ENCODE data around the gene CACNA1E.

CACNA1E gene

DNA sequence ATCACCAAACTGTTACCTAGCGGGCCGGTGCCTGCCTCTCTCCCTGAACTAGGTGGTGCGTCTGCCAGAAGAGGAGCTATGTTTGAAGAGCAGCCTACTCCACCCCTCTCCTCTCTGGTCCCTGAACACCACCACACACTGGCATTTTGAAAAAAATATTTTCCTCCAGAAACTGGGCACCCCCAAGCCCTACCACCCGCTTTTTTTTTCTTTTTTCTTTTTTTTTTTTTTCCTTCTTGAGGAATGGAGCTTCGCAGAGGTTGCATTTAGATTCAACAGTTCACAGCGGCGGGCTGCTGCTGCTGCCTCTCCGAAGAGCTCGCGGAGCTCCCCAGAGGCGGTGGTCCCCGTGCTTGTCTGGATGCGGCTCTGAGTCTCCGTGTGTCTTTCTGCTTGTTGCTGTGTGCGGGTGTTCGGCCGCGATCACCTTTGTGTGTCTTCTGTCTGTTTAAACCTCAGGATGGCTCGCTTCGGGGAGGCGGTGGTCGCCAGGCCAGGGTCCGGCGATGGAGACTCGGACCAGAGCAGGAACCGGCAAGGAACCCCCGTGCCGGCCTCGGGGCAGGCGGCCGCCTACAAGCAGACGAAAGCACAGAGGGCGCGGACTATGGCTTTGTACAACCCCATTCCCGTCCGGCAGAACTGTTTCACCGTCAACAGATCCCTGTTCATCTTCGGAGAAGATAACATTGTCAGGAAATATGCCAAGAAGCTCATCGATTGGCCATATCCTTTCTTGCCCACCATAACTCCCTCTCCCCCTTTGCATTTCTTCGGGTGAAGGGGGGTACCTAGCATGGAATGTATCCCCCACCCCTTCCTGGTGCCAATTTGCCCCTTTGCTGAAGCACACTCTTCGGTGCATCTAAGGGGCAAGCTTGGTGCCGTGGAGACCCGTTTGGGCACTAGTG is at the start of gene CACNA1E:
Gene CACNA1E, plus strand, starts transcription at position 233 of the 911 bp plus-strand sequence. Its CDS starts 228 bp downstream, at position 461.
- no peak for DNase-seq

DNA sequence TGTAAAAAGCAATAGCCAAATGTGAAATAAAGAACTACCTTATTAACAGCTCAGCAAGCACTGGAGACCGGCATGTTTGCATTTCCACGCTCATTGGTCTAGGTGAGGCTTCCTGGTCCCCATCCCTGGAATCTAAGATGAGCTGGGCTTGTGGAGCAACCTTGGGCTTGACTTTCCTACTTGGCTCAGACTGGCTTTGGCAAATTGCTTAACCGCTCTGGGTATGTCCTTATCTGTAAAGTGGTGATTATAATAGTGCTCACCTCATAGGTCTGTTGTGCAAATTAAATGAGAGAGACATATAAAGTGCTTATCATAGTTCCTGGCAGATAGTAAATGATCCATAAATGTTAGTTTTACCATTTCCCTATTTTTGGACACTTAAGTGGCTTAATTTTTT is 49.4 kb upstream of the CACNA1E start:
- DNase-seq = no peak

DNA sequence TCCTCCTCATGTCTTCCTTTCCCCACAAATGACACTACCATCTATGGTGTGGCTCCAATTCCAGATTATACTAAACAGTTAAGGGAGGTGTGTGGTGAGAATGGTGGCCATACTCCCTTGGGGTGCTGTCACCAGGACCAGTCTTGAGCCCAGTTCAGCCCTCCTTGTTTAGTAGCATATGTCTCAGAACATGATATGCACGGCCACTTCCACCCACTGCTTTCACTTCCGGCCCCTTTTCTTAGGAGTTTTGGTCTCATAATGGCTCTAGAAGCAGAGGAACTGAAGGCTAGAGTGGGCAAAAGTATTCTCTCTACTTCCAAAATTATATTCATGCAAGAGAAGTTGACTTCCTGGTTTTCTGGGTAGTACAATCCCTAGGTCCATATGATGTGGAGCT is 45.3 kb upstream of the CACNA1E start:
- no peak for DNase-seq

DNA sequence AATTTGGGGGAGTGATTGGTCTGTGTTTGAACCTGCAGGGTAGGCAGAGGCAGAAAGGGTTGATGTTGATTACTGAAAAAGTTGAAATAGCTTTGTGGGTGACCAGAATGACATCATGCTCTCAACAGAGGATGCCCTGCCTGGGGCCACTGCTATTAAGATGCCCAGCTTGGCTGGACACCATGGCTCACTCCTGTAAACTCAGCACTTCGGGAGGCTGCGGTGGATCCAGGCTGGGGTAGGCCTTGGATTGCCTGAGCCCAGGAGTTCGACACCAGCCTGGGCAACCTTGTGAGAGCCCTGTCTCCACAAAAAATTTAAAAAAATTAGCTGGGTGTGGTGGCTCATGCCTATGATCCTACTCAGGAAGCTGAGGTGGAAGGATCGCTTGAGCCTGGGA is 42.8 kb upstream of the CACNA1E start:
- no peak for DNase-seq

DNA sequence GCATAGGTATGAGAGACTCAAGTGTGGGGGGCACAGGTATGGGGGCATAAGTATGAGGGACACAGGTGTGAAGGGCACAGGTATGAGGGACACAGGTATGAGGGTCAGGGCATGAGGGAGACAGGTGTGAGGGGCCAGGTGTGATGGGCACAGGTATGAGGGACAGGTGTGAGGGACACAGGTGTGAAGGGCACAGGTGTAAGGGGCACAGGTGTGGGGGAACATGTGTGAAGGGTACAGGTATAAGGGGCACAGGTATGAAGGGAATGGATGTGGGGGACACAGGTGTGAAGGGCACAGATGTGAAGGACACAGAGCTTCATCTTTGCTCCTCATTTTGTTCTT is 41.2 kb upstream of the CACNA1E start:
- no peak for DNase-seq

DNA sequence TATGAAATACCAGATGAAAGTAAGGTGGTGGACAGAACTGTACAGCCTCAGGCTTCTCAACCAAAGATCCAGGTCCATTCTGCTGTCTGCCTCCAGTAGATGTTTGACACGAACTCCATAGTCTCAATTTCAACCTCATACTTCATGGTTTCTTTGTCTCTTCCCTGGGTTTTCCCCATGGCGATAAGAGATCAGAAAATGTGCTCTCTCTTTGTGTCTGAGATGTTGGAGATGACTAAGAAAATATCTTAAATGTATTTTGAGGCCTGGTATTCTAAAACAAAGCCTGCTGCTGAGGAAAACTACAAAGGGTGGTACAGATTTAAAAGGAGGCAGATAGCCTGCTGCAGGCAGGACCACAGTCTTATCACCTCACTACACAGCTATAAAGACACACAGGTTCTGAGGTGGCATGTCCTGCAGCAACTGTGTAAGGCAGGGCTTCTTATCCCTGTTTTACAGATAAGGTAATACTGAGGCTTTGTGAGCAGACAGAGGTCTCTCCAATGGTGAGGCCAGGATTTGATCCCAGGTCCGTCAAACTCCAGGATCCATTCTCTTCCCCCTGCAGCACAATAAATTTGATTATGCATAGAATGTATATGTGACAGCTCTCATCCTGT is 40.0 kb upstream of the CACNA1E start:
- DNase-seq = no peak

DNA sequence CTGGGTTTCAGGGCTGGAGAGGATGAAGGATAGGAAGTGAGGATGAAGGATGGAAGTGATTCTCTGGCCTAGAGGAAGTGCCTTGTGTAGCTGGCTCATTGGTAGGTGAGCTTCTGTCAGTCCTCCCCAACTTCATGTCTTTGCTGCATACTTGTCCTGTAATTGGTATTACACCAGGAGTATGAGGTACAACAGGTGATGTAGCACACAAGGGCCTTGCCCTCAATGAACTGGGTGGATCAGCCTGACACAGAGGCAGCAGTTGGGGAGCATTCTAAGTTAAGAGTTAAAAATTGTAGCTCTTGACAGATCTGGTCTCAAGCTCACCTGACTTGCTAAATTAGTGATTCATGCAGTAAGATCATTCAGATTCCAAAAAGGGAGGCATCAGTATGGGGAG is 37.9 kb upstream of the CACNA1E start:
- no peak for DNase-seq

DNA sequence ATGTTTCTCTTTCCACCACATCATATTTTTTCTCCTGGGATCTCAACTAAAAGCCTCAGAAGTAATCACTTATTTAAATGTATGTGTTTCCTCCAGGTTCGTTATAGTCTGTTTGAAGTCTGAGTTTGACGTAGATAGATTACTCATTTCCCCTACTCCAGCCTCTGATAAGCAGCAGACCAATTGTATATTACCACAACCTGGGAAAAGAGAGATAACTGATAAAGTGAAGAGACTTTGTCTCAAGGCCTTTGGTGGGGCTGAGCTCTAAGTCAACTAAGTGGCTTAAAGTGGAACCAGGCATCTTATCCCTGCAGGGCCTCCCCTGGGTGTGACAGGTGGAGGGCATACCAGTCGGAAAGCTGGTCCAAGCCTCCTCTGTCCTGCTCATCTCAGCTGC is 34.9 kb upstream of the CACNA1E start:
- no peak for DNase-seq

DNA sequence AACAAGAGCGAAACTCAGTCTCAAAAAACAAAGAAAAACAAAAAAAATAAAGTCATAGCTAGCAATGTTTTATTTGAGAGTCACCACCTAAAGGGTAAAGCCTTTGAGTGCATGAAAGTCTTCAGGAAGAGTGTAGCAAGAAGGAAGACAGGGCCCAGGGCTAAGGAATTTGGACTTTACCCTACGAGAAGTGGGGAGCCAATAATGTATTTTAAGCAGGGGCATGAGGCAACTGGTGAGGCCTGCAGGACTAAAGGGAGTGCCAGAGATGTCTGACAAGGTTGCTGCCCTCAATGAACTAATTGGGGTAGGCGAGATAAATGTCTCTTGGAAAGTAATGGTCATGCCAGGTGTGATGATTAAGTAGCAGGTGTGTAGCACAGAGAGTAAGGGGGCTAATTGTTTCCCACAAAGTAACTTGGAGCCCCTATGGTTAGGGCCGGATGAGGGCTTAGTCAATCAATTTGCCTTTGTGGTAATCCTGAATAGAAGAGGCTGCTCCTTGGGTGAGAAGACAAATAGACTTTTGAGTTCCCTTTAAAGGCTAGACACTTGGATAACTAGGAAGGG is 31.6 kb upstream of the CACNA1E start:
- peak; percentile 95 for DNase-seq

DNA sequence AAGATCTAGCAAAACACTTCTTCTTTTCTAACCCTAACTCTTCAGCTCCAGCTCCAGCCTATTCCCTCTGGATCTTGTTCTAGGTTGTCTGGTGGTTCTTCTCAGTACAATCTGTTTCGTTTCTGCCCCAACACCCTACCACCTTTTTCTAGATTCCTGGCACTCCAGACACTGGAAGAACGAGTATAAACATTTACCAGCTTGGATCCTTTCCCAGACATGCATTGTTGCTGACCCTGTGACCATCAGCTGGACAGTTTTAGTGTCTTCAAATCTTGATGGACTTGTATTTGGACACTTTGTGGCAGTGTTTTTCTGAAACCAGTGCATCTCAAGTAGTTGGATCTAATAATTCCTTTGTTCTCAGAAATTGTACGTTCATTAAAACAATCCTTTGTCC is 30.6 kb upstream of the CACNA1E start:
- peak; percentile 2 for DNase-seq

DNA sequence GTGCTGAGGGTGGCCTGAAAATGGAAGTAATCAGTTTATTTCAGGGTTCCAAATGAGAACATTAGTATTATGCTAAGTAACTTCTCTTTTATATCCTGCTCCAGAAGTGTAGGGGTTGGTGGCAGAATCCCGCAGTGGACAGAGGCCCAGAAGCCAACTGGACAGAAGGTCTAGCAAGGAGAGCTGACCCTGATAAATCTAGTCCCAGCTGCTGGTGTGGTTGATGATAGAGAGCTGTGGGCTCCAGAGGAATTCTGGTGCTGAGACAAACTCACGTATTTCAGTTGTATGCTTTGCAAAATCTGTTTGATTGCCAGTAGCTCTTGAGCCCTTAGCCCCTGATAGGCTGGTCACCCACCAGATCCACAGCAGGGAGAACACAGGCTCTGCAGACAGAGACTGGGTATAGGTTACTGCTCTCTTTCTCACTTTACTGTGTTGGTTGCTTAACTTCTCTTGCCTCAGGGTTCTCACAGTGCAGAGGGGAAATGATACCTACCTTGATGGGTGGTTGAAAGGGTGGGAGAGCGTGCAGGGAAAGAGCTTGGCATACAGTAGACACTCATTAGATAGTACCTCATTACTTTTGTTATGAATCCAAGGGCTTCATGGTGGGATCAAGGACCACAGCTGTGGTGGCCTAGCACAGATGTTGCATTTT is 29.6 kb upstream of the CACNA1E start:
- DNase-seq = no peak

DNA sequence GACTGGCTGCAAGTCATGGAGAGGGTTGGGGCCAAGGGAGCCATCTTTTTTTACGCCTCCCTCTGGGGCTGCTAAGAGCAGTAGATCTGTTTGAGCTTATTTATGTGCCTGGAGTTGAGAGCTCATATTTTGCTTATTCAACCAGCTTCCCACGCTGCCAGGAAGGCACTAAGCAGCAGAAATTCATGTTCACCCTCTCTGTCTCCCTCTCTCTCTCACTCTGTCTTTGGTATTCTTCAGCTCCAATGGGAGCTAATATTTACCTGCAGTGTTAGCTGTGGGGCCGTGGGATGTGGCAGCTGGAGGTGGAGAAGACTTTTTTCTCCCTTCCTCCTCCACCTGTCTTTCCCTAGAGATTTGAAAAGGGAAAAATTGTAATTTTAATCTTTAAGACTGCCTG is 26.8 kb upstream of the CACNA1E start:
- no peak for DNase-seq

DNA sequence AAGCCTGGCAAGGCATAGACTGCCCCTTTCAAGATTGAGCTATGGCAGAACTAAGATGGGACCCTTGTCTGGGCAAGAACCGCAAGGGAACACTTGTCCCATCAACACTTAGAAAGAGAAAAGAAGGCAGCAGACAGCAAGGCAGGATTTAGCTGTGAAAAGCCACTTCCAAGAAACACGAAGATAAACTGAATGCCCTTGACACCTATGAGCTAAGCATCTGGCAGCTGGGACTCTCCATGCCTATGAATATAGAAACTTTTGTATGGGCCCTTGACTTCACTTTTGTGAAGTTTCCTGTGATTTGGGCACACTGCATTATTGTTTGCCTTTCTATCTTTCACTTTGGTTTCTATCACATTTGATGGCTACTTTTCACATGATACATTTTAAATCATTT is 24.9 kb upstream of the CACNA1E start:
- DNase-seq = no peak

DNA sequence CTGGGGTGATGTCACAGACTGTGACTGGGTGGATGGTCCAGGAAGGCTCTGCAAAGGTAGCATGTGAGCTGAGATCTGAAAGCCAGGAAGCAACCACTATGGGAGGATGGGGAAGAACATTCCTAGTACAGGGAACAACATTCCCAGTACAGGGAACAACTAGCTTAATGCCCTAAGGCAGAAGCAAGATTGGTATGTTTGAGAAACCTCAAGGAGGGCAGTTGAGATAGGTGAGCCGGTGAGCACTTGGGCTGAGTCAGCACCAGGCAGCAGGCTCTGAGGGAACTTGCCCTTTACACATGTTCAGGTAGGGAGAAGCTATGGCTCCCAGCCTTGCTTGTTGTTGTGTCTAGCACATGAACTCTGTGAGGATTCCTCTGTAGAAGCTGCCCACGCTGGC is 24.2 kb upstream of the CACNA1E start:
- no peak for DNase-seq

DNA sequence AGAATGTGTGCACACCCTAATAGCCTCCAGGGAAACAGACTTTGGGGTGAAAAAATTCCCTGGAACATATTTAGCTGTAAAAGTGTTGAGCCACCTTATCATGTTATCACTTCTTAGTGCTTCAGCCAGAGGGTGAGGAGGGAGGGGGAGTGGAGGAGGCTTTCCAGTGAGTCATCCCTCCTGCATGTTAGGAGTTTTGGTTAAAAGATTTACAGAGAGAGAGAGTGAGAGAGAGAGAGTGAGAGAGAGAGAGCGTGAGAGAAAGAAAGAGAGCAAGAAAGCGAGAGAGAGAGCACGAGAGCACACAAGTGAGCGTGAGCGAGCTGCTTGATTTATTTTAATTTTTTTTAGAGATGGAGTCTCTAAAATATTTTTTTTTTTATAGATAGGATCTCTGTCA is 13.5 kb upstream of the CACNA1E start:
- no peak for DNase-seq

DNA sequence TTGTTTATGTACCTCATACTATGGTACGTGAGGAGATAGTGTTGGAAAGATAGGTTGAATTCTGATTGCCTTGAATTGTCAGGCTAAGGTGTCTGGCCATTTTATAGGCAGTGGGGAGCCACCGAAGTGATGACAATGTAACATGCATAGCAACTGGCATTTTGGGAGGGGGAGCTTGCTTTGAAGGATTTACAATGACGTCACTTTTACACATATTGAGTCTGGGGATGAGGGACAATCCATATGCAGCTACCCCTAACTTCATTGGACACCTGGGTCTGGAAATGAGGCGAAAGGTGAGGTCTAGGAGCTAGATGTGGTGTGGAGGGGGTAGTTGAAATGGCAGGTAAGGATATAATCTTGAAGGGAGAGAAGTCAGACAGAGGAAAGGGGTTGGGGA is 7.7 kb upstream of the CACNA1E start:
- no peak for DNase-seq

DNA sequence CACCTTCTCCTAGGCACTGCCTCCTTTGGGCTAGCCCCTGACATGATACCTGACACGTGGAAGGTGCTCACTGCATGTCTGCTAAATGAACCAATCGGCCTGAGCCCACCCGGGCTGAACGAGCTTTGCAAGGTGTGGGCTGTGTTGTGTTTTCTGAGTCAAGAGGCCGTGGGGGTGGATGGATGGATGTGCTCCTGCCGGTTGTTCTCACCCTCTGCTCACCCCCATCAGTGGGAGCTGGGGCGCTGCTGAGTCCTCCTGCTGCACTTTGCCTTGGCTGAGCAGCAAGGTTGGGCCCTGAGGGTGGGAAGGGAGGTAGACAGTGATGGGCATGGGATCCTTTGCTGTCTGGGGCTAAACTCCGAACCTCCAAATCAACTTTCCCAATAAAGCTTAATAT is 6.7 kb upstream of the CACNA1E start:
- no peak for DNase-seq

DNA sequence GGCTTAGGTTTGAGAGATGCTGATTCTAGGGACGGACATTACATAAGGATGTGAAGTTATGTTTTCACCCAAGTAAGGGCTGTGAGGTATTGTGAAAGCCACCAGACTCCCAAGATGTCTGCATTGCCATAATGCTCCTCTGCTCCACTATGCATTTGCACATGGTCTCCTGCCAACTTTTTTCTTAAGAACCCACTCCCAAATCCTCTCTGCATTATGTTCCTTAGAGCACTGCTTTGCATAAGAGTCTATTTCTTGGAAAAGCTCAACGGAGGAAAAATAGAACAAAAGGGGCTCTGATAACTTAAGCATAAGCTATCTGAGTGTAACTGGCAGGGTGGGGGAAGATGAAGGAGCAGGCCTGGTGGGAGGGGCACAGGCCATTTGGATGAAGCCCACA is 5.0 kb upstream of the CACNA1E start:
- DNase-seq = no peak

DNA sequence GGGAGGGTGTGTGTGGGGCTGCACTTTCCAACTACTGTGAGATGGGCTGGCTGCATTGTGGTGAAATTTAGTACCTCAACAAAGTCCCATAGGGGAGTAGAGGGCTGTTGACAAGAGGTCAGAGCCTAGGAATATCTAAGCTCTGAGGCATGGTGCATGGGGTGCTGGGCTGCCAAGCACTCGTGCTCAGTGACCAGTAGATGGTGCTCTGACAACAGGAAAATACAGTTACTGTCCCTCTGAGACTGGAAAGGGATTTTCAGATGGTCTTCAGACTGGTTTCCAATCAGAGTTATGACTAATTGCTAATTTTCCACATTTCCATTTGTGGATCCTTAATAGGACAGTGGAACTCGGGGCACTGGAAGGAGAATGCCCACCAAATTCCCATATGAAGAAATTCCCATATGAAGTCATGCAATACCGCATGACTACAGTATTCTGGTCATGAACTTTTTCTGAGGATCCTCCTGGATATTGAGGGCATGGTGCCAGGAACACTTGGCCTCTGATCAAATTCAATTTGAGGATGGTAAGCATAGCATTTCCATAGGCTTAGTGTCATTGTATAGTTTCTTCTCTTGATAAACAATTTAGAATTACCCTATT is 4.1 kb upstream of the CACNA1E start:
- DNase-seq = peak; percentile 82

DNA sequence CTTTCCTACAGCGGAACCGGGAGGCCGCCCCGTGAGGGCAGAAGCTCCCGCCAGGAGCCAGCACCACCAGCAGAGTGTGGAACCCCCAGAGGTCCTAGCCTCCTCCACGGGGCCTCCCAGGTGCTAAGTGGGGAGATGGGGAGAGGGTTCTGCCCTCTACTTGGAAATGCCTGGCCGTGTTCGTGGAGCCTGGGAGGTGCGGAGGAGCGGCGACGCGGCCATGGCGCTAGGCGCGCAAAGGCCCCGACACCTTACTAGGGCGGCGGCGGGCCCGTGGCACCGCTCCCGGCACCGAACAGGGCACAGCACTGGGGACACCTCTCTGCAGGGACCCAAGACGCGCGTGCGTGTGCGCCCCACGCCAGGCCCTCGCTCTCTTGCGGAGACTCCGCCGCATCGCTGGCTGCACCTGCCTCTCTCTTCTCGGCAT is 1.3 kb upstream of the CACNA1E start:
- DNase-seq = no peak

DNA sequence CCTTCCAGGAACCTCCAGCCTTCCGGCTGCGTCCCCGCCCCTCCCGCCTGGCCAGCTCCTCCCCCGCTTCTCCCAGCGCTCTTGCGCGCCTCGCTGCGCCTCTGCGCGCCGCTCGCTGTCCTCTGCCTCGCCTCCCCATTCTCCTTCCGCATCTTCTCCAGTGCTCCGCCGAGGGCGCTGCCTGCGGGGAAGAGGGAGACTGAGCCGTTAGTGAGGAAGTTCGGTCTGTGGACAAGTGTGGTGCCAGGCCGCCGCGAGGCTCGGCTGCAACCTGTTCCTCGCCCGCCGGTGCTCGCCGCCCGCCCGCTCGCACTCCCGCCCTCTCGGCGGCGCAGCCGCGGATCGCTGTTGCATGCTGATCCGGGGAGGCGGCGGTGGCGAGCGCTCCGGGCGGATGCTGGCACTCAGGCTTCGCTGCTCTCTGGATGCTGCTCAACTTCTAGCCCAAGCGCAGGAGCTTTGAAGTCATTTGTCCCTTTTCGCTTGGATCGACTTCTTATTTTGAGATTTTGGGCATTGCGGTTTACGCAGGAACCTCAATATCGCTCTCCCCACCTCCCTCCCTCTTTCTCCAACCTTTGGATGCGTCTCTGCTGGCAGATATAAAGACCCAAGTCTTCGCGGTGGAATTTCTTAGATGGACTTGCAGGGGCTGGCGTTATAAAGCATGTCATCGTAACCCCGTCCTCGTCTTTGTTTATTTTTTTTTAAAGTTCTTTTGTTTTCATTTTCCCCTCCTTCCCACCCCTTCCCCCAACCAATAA is 614 bp upstream of the CACNA1E start:
- DNase-seq = no peak

DNA sequence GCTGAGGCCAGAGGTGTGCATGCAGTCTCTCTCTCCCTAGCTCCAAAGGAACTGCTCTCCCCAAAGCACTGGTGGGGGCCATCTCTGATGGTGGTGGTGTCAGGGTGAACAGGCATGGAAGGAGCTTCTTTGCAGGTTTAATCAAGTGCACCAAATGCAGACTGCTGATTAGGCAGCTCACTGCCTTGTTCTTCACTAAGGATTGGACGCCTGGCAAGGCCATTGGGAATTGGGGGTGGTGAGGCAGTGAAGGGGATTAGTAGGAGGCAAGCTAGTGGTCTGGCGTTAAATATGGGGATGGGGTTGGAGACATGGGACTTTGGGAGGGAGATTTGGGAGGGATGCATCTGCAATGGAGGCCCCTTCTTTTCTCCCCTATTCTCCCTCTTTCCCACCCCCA is 1.5 kb downstream of the CACNA1E start:
- DNase-seq = no peak

Data from NCI-H146 (cell line).